SU-DHL-6 (cell line): ENCODE data around the gene ZNF273.
"Not testable (repeated sequence)": the region's sequence is repeated elsewhere in the genome, so short reads cannot be mapped to it uniquely, and the experiment has no call there.

Experiments
- H2AFZ ChIP-seq: fragments of 200-600 bp; sonication (generic); 2 replicates; pipeline ENCODE4 v1.6.1; 2014; ENCODE audit warnings: low read depth, mild to moderate bottlenecking, moderate library complexity, mixed read lengths, antibody characterized with exemption, low read length; ENCODE audit not compliant: severe bottlenecking
- H3F3A ChIP-seq: fragments of 200-600 bp; shearing (Covaris generic); 2 replicates; pipeline ENCODE4 v1.6.0; 2016; ENCODE audit warnings: antibody characterized with exemption, mild to moderate bottlenecking; ENCODE audit not compliant: insufficient read depth
- H3K27ac ChIP-seq: fragments of 200-600 bp; sonication (generic); 2 replicates; pipeline ENCODE4 v1.5.1; 2016; ENCODE audit warnings: low read depth, mild to moderate bottlenecking, low read length, moderate library complexity, mixed read lengths
- H3K27me3 ChIP-seq: fragments of 200-600 bp; sonication (generic), shearing (Covaris generic); 2 replicates; pipeline ENCODE4 v1.6.0; 2014; ENCODE audit warnings: mild to moderate bottlenecking, low read length
- H3K36me3 ChIP-seq: fragments of 200-600 bp; sonication (generic); 2 replicates; pipeline ENCODE4 v1.6.1; 2014; ENCODE audit warnings: mild to moderate bottlenecking, low read length, mixed read lengths
- H3K4me2 ChIP-seq: fragments of 300-600, 200-600 bp; shearing (Covaris generic), sonication (generic); 2 replicates; pipeline ENCODE4 v1.6.0; 2014; ENCODE audit warnings: low read length, low read depth, mild to moderate bottlenecking; ENCODE audit not compliant: poor library complexity, severe bottlenecking
- H3K4me3 ChIP-seq: fragments of 200-600 bp; sonication (generic); 2 replicates; pipeline ENCODE4 v1.5.1; 2014; ENCODE audit warnings: antibody characterized with exemption, low read length, mild to moderate bottlenecking, mixed read lengths; ENCODE audit not compliant: insufficient read depth, poor library complexity, severe bottlenecking
- H3K79me2 ChIP-seq: fragments of 200-600 bp; sonication (generic); 2 replicates; pipeline ENCODE4 v1.6.1; 2014; ENCODE audit warnings: mild to moderate bottlenecking, low read length, moderate library complexity; ENCODE audit not compliant: insufficient read depth
- H3K9ac ChIP-seq: fragments of 200-600 bp; sonication (generic); 2 replicates; pipeline ENCODE4 v1.7.0; 2014; ENCODE audit warnings: mild to moderate bottlenecking, low read length
- H3K9me2 ChIP-seq: fragments of 200-600 bp; sonication (generic); replicated peaks from 2 replicates; pipeline ENCODE4 v1.6.1; 2014; ENCODE audit warnings: low read length; ENCODE audit not compliant: insufficient read depth
- H3K9me3 ChIP-seq: fragments of 200-600 bp; sonication (generic); 2 replicates; pipeline ENCODE4 v1.6.1; 2014; ENCODE audit warnings: low read length, mixed read lengths; ENCODE audit not compliant: insufficient read depth
- H4K20me1 ChIP-seq: fragments of 200-600 bp; sonication (generic); 2 replicates; pipeline ENCODE4 v1.6.1; 2014; ENCODE audit warnings: low read depth, mild to moderate bottlenecking, antibody characterized with exemption, low read length, moderate library complexity, mixed read lengths
- EZH2phosphoT487 ChIP-seq: fragments of 200-600 bp; sonication (generic), shearing (Covaris generic); conservative IDR thresholded peaks from 2 replicates; pipeline ENCODE4 v1.6.1; 2018; ENCODE audit warnings: mild to moderate bottlenecking, antibody characterized with exemption, low read length, moderate library complexity, mixed read lengths
- TF ChIP-seq, protein P1 (sequence below): fragments of 200-600 bp; sonication (generic); IDR thresholded peaks from one replicate; pipeline ENCODE4 v1.5.1; 2017; ENCODE audit warnings: antibody characterized with exemption, mild to moderate bottlenecking, low read length, moderate library complexity; ENCODE audit not compliant: insufficient read depth, poor library complexity, severe bottlenecking

Gene ZNF273

DNA sequence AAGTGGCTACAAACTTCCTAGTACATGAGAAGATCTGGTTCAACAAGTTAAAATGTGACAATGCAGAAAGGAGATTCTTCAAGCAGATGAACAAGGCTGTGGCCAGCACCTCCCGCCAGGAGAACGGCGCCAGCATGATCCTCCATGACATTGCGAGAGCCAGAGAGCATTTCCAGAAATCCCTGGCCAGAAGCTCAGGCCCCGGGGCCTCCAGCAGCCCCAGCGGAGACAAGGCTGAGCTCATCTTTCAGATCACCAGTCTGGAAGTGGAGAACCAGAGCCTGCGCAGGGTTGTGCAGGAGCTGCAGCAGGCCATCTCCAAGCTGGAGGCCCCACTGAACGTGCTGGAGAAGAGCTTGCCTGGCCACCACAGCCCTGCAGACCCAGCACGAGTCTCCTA is 40.1 kb upstream of the ZNF273 start:
- Histone ChIP-seq H3K27me3 (no peaks in the 10 kb centered on the region), H3K4me2 (no peak overlapping the region), H3K79me2 (no peaks in the 10 kb centered on the region), H3K27ac (no peak overlapping the region), H3K9me2 (no peaks in the 10 kb centered on the region), H3K9ac (no peak overlapping the region), H3K9me3 (no peaks in the 10 kb centered on the region), H3F3A (no peaks in the 10 kb centered on the region), H3K36me3 (peaks cover 4% of the 10 kb centered on the region; the same call in 1 of the 2 replicates), H3K4me3 (no peak overlapping the region), H4K20me1 (no peaks in the 10 kb centered on the region), H2AFZ (no peak overlapping the region)
- no peak for TF ChIP-seq EZH2phosphoT487
- TF ChIP-seq, protein P1, sequence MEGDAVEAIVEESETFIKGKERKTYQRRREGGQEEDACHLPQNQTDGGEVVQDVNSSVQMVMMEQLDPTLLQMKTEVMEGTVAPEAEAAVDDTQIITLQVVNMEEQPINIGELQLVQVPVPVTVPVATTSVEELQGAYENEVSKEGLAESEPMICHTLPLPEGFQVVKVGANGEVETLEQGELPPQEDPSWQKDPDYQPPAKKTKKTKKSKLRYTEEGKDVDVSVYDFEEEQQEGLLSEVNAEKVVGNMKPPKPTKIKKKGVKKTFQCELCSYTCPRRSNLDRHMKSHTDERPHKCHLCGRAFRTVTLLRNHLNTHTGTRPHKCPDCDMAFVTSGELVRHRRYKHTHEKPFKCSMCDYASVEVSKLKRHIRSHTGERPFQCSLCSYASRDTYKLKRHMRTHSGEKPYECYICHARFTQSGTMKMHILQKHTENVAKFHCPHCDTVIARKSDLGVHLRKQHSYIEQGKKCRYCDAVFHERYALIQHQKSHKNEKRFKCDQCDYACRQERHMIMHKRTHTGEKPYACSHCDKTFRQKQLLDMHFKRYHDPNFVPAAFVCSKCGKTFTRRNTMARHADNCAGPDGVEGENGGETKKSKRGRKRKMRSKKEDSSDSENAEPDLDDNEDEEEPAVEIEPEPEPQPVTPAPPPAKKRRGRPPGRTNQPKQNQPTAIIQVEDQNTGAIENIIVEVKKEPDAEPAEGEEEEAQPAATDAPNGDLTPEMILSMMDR = no peak

DNA sequence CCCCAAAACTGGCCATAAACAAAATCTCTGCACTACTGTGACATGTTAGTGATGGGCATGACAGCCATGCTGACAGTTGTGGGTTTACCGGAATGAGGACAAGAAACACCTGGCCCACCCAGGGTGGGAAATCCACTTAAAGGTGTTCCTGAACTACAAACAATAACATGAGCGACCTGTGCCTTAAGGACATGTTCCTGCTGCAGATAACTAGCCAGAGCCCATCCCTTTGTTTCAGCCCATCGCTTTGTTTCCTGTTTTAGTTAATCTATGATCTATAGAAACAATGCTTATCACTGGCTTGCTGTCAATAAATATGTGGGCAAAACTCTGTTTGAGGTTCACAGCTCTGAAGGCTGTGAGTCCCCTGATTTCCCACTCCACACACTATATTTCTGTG is 39.5 kb upstream of the ZNF273 start:
- not testable (repeated sequence) for H3F3A ChIP-seq, H3K9me3 ChIP-seq

DNA sequence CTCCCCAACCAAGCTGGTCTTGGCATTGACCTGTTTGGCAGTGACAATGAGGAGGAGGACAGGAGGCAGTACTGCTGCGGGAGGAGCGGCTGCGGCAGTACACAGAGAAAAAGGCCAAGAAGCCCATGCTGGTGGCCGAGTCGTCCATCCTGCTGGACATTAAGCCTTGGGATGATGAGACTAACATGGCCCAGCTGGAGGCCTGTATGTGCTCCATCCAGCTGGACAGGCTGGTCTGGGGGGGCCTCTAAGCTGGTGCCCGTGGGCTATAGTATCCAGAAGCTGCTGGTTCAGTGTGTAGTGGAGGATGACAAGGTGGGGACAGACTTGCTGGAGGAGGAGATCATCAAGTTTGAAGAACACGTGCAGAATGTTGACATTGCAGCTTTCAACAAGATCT is 39.1 kb upstream of the ZNF273 start:
- Histone ChIP-seq H2AFZ (no peak overlapping the region), H4K20me1 (no peaks in the 10 kb centered on the region), H3K9me3 (no peaks in the 10 kb centered on the region), H3K9me2 (no peaks in the 10 kb centered on the region), H3F3A (no peaks in the 10 kb centered on the region), H3K79me2 (no peaks in the 10 kb centered on the region), H3K27ac (no peak overlapping the region), H3K36me3 (no peaks in the 10 kb centered on the region), H3K4me2 (no peak overlapping the region), H3K27me3 (no peaks in the 10 kb centered on the region), H3K9ac (no peak overlapping the region), H3K4me3 (no peak overlapping the region)
- TF ChIP-seq, protein P1 = no peak
- no peak for TF ChIP-seq EZH2phosphoT487

More for the DNA sequence above, 39.5 kb upstream of the ZNF273 start:
- not testable (repeated sequence) for H3K36me3 ChIP-seq, H3K27me3 ChIP-seq, H2AFZ ChIP-seq, H3K9me2 ChIP-seq, H3K79me2 ChIP-seq, H3K4me2 ChIP-seq, H3K27ac ChIP-seq, H3K4me3 ChIP-seq, H3K9ac ChIP-seq, H4K20me1 ChIP-seq

DNA sequence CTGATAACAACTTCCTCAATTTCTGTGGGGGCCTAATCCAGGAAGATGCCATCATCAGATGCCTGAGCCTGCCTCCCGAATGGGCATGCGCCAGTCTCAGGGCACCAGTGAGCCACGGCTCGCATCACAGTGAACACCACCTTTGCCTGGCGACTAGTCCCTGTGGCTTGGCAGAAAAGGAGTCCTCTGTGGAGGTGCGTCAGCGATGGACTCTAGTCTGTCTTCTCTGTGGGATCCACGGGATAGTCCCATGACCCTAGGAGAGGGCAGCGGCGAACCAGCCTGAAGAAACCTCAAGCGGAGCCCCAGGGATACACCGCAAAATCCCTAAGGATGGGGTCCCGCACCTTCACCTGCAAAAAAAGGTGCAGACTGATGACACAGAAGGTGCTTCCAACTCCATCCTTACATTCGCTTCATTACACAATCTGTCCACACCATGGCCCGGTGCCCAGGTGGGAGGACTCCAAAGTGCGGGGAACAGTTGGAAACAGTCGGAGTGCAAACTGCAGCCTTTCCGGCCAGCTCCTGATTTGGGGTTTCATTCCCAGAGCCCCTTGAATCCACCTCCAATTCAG is 35.1 kb upstream of the ZNF273 start:
- Histone ChIP-seq H4K20me1 (no peaks in the 10 kb centered on the region), H3K27me3 (no peaks in the 10 kb centered on the region), H3K9me3 (no peaks in the 10 kb centered on the region)

More for the DNA sequence above, 35.1 kb upstream of the ZNF273 start:
- Histone ChIP-seq H3K4me2 (no peak overlapping the region), H2AFZ (no peak overlapping the region), H3K36me3 (no peaks in the 10 kb centered on the region), H3K4me3 (no peak overlapping the region), H3K79me2 (no peaks in the 10 kb centered on the region), H3F3A (no peaks in the 10 kb centered on the region), H3K9ac (no peak overlapping the region), H3K27ac (no peak overlapping the region), H3K9me2 (no peaks in the 10 kb centered on the region)
- no peak for TF ChIP-seq EZH2phosphoT487
- TF ChIP-seq, protein P1 = no peak
